ENCODE results near the gene PLXNB3.

DNA sequence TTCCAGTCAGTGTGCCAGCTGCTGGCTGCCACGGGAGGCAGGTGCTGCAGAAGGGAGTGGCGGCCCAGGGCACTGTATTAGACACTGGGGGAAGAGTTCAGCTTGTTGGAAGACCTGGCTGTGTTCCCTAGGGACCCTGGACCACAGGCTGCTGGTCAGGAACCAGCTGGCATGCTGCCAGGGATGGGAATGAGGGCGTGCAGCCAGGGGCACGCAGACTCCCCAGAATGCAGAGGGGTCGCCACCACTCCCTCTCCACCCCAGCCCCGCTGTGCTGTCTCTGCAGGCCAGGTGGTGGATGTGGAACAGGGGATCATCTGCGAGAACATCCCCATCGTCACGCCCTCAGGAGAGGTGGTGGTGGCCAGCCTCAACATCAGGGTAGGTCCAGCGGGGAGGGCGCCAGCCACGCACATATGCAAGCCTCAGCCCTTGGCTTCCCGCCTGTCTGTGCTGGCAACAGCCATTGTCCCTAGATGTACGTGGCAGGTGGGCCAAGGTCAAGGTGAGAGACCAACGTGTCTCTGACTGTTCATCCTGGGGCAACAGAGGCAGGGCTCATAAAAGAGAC, 27.1 kb upstream of the PLXNB3 start:
- TF ChIP-seq, protein P1, sequence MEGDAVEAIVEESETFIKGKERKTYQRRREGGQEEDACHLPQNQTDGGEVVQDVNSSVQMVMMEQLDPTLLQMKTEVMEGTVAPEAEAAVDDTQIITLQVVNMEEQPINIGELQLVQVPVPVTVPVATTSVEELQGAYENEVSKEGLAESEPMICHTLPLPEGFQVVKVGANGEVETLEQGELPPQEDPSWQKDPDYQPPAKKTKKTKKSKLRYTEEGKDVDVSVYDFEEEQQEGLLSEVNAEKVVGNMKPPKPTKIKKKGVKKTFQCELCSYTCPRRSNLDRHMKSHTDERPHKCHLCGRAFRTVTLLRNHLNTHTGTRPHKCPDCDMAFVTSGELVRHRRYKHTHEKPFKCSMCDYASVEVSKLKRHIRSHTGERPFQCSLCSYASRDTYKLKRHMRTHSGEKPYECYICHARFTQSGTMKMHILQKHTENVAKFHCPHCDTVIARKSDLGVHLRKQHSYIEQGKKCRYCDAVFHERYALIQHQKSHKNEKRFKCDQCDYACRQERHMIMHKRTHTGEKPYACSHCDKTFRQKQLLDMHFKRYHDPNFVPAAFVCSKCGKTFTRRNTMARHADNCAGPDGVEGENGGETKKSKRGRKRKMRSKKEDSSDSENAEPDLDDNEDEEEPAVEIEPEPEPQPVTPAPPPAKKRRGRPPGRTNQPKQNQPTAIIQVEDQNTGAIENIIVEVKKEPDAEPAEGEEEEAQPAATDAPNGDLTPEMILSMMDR (IDR thresholded peaks at IDR 0.05 in 8 of 11, conservative IDR thresholded peaks at IDR 0.05 in 3 of 11): no peak
- no peak for TF ChIP-seq POLR2A (IDR thresholded peaks at IDR 0.05)

Data from spleen (tissue), 7 donors.